ENCODE data around the gene HEG1.

DNA sequence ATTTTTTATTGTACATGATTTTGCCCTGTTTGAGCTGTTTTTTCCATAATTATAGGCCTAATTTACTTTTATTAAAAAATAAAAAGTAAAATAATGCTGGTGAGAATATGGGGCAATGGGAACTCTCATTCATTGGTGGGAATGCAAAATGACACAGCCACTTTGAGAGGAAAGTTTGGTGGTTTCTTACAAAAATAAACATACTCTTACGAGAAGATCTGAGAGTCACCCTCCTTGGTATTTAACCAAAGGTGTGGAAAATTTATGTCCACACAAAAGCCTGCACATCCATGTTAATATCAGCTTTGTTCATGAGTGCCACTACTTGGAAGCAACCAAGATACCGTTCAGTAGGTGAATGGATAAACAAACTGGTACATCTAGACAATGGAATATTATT, 131.1 kb downstream of the HEG1 start:
- TF ChIP-seq CTCF (conservative IDR thresholded peaks at IDR 0.05; ENCODE audit: low read depth, low read length), result no peak
- no peak for TF ChIP-seq EZH2 (IDR thresholded peaks at IDR 0.05; ENCODE audit: low read length, unreplicated experiment)
